ENCODE data around the gene SLC39A3. TPM values are rescaled to one million over a fixed set of nuclear protein-coding genes. Genes with fewer than 3 reads are reported as not detected.

The SLC39A3 gene
- total and polyA plus RNA-seq, 7 donors = 7.2 to 35.4 (median 17.1) TPM

DNA sequence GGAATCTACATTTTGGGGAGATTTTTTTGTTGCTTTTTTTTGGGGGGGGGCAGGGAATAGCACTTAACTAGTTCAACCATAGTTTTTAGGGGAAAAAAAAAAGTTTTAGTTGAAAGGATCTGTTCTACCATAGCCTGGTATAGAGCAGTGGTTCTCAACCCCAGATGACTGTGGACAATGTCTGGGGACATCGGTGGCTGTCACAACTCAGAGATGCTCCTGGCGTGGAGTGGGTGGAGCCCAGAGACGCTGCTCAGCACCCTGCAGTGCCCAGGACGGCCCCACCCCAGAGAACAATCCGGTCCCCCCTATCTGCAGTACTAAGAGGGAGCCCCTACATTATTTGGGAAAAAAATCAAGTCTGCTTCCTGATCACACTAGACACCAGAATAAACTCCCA lies 45.6 kb downstream of the SLC39A3 start:
- Histone ChIP-seq H3K4me3 (no peak overlapping the region), H3K36me3 (no peaks in the 10 kb centered on the region), H3K27ac (peak overlapping the region in 1 of 4 donors; percentile 69), H3K4me1 (peaks cover 0 to 9% (median 4%) of the 10 kb centered on the region in 4 donors), H3K9me3 (no peaks in the 10 kb centered on the region), H3K27me3 (no peaks in the 10 kb centered on the region)
- TF ChIP-seq, protein P1, sequence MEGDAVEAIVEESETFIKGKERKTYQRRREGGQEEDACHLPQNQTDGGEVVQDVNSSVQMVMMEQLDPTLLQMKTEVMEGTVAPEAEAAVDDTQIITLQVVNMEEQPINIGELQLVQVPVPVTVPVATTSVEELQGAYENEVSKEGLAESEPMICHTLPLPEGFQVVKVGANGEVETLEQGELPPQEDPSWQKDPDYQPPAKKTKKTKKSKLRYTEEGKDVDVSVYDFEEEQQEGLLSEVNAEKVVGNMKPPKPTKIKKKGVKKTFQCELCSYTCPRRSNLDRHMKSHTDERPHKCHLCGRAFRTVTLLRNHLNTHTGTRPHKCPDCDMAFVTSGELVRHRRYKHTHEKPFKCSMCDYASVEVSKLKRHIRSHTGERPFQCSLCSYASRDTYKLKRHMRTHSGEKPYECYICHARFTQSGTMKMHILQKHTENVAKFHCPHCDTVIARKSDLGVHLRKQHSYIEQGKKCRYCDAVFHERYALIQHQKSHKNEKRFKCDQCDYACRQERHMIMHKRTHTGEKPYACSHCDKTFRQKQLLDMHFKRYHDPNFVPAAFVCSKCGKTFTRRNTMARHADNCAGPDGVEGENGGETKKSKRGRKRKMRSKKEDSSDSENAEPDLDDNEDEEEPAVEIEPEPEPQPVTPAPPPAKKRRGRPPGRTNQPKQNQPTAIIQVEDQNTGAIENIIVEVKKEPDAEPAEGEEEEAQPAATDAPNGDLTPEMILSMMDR (IDR thresholded peaks at IDR 0.05) = no peak
- no peak for TF ChIP-seq POLR2A (IDR thresholded peaks at IDR 0.05)
- no peak for TF ChIP-seq POLR2AphosphoS5 (IDR thresholded peaks at IDR 0.05)
- TF ChIP-seq EP300 (IDR thresholded peaks at IDR 0.05) = no peak
- intact Hi-C loops (cut with DNase I) = no loop called here
- DNase-seq = no peak
- whole genome bisulfite sequencing, 2 donors = 69 to 76% methylated on average over 5 of the region's 5 CpGs

DNA sequence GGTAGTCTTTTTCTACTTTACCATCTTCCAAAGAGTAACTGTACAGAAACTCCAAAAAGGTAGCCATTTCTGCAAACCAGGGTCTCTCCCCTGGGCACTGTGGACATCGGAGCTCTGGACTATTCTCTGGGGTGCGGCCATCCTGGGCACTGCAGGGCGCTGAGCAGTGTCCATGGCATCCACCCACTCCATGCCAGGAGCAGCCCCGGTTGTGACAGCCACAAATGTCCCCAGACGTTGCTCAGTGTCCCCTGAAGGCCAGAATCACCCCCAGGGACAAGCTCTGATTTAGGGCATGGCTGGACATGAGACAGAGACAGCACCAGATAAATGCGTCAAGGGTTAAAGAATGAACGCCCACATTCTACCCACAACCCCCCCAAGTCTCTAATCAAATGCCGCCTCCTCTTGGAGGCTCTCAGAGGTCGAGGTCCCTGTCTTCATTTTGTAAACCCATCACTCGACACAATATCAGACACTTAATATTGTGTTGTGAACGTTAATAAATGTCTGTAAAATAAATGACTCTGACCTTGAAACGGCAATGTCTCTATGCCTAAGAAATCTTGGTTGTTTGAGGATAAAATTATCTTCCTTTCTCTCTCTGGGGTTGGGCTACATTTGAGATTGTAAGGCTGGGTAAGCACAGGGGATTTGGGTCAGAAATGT lies 46.2 kb downstream of the SLC39A3 start:
- peak overlapping the region in 1 of 4 donors; percentile 69 for H3K27ac ChIP-seq
- H3K4me1 ChIP-seq = peaks cover 0 to 9% (median 4%) of the 10 kb centered on the region in 4 donors
- DNase-seq = no peak
- no peaks in the 10 kb centered on the region for H3K27me3 ChIP-seq
- no peaks in the 10 kb centered on the region for H3K9me3 ChIP-seq
- H3K4me3 ChIP-seq = no peak overlapping the region
- intact Hi-C loops (cut with DNase I) = no loop called here
- WGBS, 2 donors = 60 to 64% methylated on average over 12 of the region's 12 CpGs
- H3K36me3 ChIP-seq = no peaks in the 10 kb centered on the region
- TF ChIP-seq, protein P1 (IDR thresholded peaks at IDR 0.05) = no peak
- TF ChIP-seq POLR2AphosphoS5 (IDR thresholded peaks at IDR 0.05) = no peak
- TF ChIP-seq EP300 (IDR thresholded peaks at IDR 0.05) = no peak
- TF ChIP-seq POLR2A (IDR thresholded peaks at IDR 0.05) = no peak

DNA sequence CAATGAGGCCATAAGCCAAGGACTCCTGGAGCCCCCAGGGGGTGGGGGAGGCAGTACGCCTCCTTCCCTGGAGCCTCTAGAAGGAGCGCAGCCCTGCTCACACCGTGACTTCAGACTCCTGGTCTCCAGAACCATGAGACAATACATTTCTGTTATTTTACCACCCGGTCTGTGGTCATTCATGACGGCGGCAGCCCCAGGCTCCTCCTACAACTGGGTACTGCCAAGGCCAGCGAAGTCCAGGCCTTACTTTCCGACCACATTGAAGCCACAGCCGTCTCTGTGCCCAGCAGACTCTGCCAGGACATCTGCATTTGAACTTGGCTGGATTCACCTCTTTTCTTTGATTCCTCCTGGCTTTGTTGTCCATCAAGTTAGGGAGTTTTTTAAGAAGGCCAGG lies 47.9 kb downstream of the SLC39A3 start:
- WGBS, 2 donors = 87 to 90% methylated on average over 9 of the region's 9 CpGs
- no peak for DNase-seq
- H3K27ac ChIP-seq = no peak overlapping the region
- no peaks in the 10 kb centered on the region for H3K9me3 ChIP-seq
- H3K36me3 ChIP-seq = no peaks in the 10 kb centered on the region
- H3K27me3 ChIP-seq = no peaks in the 10 kb centered on the region
- intact Hi-C loops (cut with DNase I) = no loop called here
- H3K4me3 ChIP-seq = no peak overlapping the region
- TF ChIP-seq POLR2AphosphoS5 (IDR thresholded peaks at IDR 0.05) (no peak), EP300 (IDR thresholded peaks at IDR 0.05) (no peak), POLR2A (IDR thresholded peaks at IDR 0.05) (no peak)
- TF ChIP-seq, protein P1 (IDR thresholded peaks at IDR 0.05) = no peak
- peaks cover 0 to 9% (median 4%) of the 10 kb centered on the region in 4 donors for H3K4me1 ChIP-seq

DNA sequence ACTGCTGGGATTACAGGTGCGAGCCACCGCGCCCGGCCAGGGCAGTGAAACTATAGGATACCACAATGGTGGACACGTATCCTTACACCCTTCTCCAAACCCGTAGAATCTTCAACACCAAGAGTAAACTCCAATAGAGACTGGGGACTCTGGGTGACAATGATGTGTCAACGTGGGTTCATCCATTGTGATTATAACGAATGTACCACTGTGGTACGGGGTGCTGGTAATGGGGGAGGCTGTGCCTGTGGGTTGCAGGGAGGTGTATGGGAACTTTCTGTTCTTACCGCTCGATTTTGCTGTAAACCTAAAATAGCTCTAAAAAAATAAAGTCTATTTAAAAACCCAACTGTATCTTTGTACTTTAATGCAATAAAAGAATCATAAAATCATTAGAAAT lies 49.0 kb downstream of the SLC39A3 start:
- TF ChIP-seq POLR2AphosphoS5 (IDR thresholded peaks at IDR 0.05) (no peak), POLR2A (IDR thresholded peaks at IDR 0.05) (no peak), EP300 (IDR thresholded peaks at IDR 0.05) (no peak)
- TF ChIP-seq, protein P1 (IDR thresholded peaks at IDR 0.05) = no peak
- Histone ChIP-seq H3K4me3 (no peak overlapping the region), H3K27me3 (no peaks in the 10 kb centered on the region), H3K9me3 (no peaks in the 10 kb centered on the region), H3K4me1 (peaks cover 0 to 9% (median 4%) of the 10 kb centered on the region in 4 donors), H3K36me3 (no peaks in the 10 kb centered on the region), H3K27ac (no peak overlapping the region)
- DNase-seq = no peak
- intact Hi-C loops (cut with DNase I) = no loop called here
- whole genome bisulfite sequencing, 2 donors = 58 to 91% methylated on average over 11 of the region's 11 CpGs

DNA sequence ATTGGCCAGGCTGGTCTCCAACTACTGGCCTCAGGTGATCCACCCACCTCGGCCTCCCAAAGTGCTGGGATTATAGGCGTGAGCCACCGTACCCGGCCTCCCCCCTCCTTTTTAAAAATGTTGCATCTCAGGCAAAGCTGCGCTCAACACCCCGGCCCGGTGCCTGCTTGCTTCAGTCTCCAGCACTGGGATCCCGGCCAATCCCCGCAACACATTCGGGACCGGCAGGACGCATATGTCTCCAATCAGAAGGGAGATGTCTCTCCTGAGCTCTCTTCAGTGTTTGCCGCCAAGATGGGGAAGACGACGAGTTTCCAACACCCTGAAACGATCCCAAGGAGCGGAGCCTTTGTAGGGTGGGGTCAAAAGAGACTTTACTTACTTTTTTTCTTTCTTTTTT lies 53.5 kb downstream of the SLC39A3 start:
- no peak for DNase-seq
- TF ChIP-seq, protein P1 (IDR thresholded peaks at IDR 0.05) = no peak
- TF ChIP-seq POLR2A (IDR thresholded peaks at IDR 0.05) = no peak
- Histone ChIP-seq H3K36me3 (no peaks in the 10 kb centered on the region), H3K4me1 (no peaks in the 10 kb centered on the region), H3K27me3 (no peaks in the 10 kb centered on the region), H3K27ac (no peak overlapping the region), H3K9me3 (no peaks in the 10 kb centered on the region), H3K4me3 (no peak overlapping the region)
- intact Hi-C loops (cut with DNase I) = no loop called here
- WGBS, 2 donors = 93 to 94% methylated on average over 17 of the region's 17 CpGs

Data from sigmoid colon (tissue), 7 donors.